ENCODE data around the gene PLAC8. TPM values are rescaled to one million over a fixed set of nuclear protein-coding genes. Genes with fewer than 3 reads are reported as not detected.
"Not testable (repeated sequence)": the region's sequence is repeated elsewhere in the genome, so short reads cannot be mapped to it uniquely, and the experiment has no call there.

The PLAC8 gene
- total RNA-seq, 2 experiments from 2014 or later = 395 to 418 TPM

DNA sequence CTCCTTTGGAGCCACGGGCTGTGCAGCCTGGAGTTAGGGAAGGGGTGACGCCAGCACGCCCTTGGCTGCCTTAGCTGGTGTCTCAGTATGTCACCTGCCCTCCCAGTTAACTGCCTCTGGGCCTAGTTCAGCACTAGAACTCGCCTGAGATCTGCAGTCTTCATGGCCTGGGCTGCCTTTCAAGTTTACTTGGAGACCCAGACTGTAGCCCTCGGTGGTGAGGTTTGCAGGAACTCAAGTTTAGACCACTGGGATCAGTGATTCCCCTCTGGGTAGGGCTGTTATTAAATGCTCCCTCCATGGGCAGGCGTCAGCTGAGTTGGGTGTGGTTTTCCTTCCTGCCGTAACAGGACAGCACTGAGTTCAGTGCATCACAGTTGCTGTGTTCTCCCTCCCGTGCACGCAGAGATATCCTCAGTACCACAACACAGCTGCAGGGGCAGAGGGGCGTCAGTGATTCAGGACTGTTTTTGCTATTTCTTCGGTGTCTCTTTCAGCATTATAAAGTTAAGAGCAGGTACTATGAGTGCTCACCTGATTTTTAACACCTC, 30.5 kb downstream of the PLAC8 start:
- ChIA-PET POLR2A (interaction anchor here (0.7 kb wide), 1 partner anchor 208 kb away, joined by 3 read pairs; no protein-coding TSS in a partner anchor), CTCF (interaction anchor here (1.1 to 1.6 kb wide), 8 partner anchors 10 to 200 kb away, joined by 3 to 8 read pairs (median 4); partner anchors contain the start of gene COQ2)
- Mint-ChIP-seq H3K9me3 (peaks cover 2% of the 10 kb centered on the region), H3K36me3 (ENCODE audit: low read depth) (peaks cover 65% of the 10 kb centered on the region), H3K27me3 (no peaks in the 10 kb centered on the region), H3K4me1 (peaks cover 54% of the 10 kb centered on the region), H3K4me3 (peak overlapping the region; percentile 8), H3K27ac (peak overlapping the region; percentile 85)
- DNase-seq = peak; percentile 82

DNA sequence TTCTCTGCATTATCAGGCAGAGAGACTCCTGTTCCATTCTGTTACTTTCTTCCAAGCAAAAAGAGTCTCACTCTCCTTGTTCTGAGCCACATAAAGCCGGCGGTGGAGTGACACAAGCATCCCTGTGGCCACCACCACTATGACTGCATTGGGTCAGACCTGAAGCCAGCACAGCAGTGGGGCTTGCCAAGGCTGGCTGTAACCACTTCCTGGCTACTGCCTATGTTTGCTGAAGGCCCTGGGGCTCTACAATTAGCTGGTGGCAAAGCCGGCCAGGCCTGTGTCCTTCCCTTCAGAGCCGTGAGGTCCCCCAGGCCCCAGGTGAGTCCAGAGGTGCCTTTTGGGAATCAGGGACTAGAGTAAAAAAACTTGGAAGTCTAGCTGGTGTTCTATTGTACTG, 31.8 kb downstream of the PLAC8 start:
- Mint-ChIP-seq H3K36me3 (ENCODE audit: low read depth) (peaks cover 56% of the 10 kb centered on the region), H3K9me3 (peaks cover 2% of the 10 kb centered on the region), H3K4me1 (peaks cover 50% of the 10 kb centered on the region), H3K27me3 (no peaks in the 10 kb centered on the region), H3K4me3 (no peak overlapping the region), H3K27ac (peak overlapping the region; percentile 85)
- DNase-seq = no peak
- CTCF ChIA-PET = interaction anchor here (1.1 to 1.2 kb wide), 2 partner anchors 11 to 13 kb away, joined by 3 read pairs; no protein-coding TSS in a partner anchor
- POLR2A ChIA-PET = no interaction called here

GRCh38 chr4:83080561-83080960, 34.0 kb downstream of the PLAC8 start:
- H3K27me3 Mint-ChIP-seq = no peaks in the 10 kb centered on the region
- H3K9me3 Mint-ChIP-seq = peaks cover 2% of the 10 kb centered on the region
- no peak overlapping the region for H3K27ac Mint-ChIP-seq
- CTCF ChIA-PET = interaction anchor here (1.3 kb wide), 1 partner anchor 180 kb away, joined by 3 read pairs; no protein-coding TSS in a partner anchor
- POLR2A ChIA-PET = no interaction called here
- DNase-seq = no peak
- H3K4me3 Mint-ChIP-seq = no peak overlapping the region
- H3K4me1 Mint-ChIP-seq = peaks cover 42% of the 10 kb centered on the region
- peaks cover 55% of the 10 kb centered on the region for H3K36me3 Mint-ChIP-seq (ENCODE audit: low read depth)

GRCh38 chr4:83075311-83076095, 39.0 kb downstream of the PLAC8 start:
- peaks cover 49% of the 10 kb centered on the region for H3K36me3 Mint-ChIP-seq (ENCODE audit: low read depth)
- no peak overlapping the region for H3K27ac Mint-ChIP-seq
- DNase-seq = no peak
- no peak overlapping the region for H3K4me3 Mint-ChIP-seq
- H3K4me1 Mint-ChIP-seq = peaks cover 23% of the 10 kb centered on the region
- ChIA-PET CTCF (interaction anchor here (0.6 to 3.2 kb wide), 20 partner anchors 14 to 366 kb away, joined by 3 to 12 read pairs (median 3); partner anchors contain the start of gene COQ2), POLR2A (interaction anchor here (1.2 kb wide), 1 partner anchor 205 kb away, joined by 4 read pairs; no protein-coding TSS in a partner anchor)
- H3K9me3 Mint-ChIP-seq = no peaks in the 10 kb centered on the region
- no peaks in the 10 kb centered on the region for H3K27me3 Mint-ChIP-seq

DNA sequence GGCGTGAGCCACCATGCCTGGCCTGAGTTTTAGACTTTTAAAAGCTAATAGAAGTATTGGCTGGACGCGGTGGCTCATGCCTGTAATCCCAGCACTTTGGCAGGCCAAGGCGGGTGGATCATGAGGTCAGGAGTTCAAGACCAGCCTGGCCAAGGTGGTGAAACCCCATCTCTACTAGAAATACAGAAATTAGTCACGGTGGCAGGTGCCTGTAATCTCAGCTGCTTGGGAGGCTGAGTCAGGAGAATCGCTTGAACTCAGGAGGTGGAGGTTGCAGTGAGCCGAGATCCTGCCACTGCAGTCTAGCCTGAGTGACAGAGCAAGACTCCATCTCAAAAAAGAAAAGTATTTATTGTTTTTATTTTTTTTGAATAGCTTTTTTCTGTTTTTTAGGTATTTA, 39.7 kb downstream of the PLAC8 start:
- H3K27ac Mint-ChIP-seq, H3K9me3 Mint-ChIP-seq, H3K4me3 Mint-ChIP-seq, DNase-seq, H3K27me3 Mint-ChIP-seq: not testable (repeated sequence)
- Mint-ChIP-seq H3K4me1 (peaks cover 23% of the 10 kb centered on the region), H3K36me3 (ENCODE audit: low read depth) (peaks cover 50% of the 10 kb centered on the region)
- ChIA-PET CTCF (interaction anchor here (0.6 to 3.2 kb wide), 19 partner anchors 9 to 243 kb away, joined by 3 to 12 read pairs (median 3); partner anchors contain the start of gene COQ2), POLR2A (interaction anchor here (0.7 to 1.2 kb wide), 2 partner anchors 185 to 206 kb away, joined by 4 to 7 read pairs; no protein-coding TSS in a partner anchor)

- peak; percentile 89 for DNase-seq
Measured at GRCh38 chr4:83074086-83074704, 40.3 kb downstream of the PLAC8 start.

GRCh38 chr4:83071116-83071515, 43.4 kb downstream of the PLAC8 start:
- peaks cover 53% of the 10 kb centered on the region for H3K36me3 Mint-ChIP-seq (ENCODE audit: low read depth)
- H3K27me3 Mint-ChIP-seq = no peaks in the 10 kb centered on the region
- no peaks in the 10 kb centered on the region for H3K9me3 Mint-ChIP-seq
- ChIA-PET POLR2A (no interaction called here), CTCF (interaction anchor here (0.5 to 1.9 kb wide), 7 partner anchors 9 to 697 kb away, joined by 3 to 7 read pairs (median 3); no protein-coding TSS in a partner anchor)
- no peak overlapping the region for H3K4me3 Mint-ChIP-seq
- DNase-seq = no peak
- peaks cover 13% of the 10 kb centered on the region for H3K4me1 Mint-ChIP-seq
- H3K27ac Mint-ChIP-seq = peak overlapping the region; percentile 17

More at GRCh38 chr4:83074086-83074704, 40.3 kb downstream of the PLAC8 start:
- Mint-ChIP-seq H3K27ac (peak overlapping the region; percentile 81), H3K4me1 (peaks cover 23% of the 10 kb centered on the region), H3K4me3 (peak overlapping the region; percentile 46), H3K36me3 (ENCODE audit: low read depth) (peaks cover 49% of the 10 kb centered on the region), H3K9me3 (no peaks in the 10 kb centered on the region), H3K27me3 (no peaks in the 10 kb centered on the region)
- CTCF ChIA-PET = interaction anchor here (0.6 to 3.2 kb wide), 20 partner anchors 9 to 224 kb away, joined by 3 to 12 read pairs (median 3); partner anchors contain the start of gene COQ2
- POLR2A ChIA-PET = interaction anchor here (0.6 to 1.2 kb wide), 4 partner anchors 124 to 207 kb away, joined by 3 to 7 read pairs (median 4); no protein-coding TSS in a partner anchor

- no peak overlapping the region for H3K4me3 Mint-ChIP-seq
- no peak for DNase-seq
- ChIA-PET POLR2A (interaction anchor here (0.6 kb wide), 1 partner anchor 199 kb away, joined by 3 read pairs; no protein-coding TSS in a partner anchor), CTCF (interaction anchor here (0.7 to 1.4 kb wide), 2 partner anchors 43 to 337 kb away, joined by 3 to 5 read pairs; no protein-coding TSS in a partner anchor)
- H3K4me1 Mint-ChIP-seq = peaks cover 3% of the 10 kb centered on the region
- H3K27ac Mint-ChIP-seq = no peak overlapping the region
- no peaks in the 10 kb centered on the region for H3K27me3 Mint-ChIP-seq
- H3K9me3 Mint-ChIP-seq = no peaks in the 10 kb centered on the region
- H3K36me3 Mint-ChIP-seq (ENCODE audit: low read depth) = peaks cover 48% of the 10 kb centered on the region
Measured at GRCh38 chr4:83067058-83067639, 47.4 kb downstream of the PLAC8 start.

DNA sequence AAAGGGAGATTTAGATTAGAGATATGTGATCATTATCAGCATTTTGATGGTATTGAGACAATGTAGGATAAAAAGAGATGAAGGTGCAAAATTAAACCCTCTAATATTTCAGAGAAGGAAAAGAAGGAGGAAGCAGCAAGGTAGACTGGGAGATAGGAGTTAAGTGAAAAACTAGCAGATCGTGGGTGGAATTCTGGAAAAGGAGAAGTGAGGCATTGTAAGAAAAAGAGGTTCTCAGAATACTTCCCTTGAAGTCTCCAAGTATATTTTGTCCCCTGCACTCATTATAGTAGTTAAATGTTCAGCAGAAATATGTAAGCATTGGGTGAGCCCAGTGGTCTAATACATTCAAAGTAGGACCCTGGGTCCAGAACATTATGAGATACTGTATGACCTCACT, 49.3 kb downstream of the PLAC8 start:
- Mint-ChIP-seq H3K27me3 (no peaks in the 10 kb centered on the region), H3K27ac (no peak overlapping the region), H3K36me3 (ENCODE audit: low read depth) (peaks cover 39% of the 10 kb centered on the region), H3K4me3 (no peak overlapping the region), H3K4me1 (no peaks in the 10 kb centered on the region), H3K9me3 (no peaks in the 10 kb centered on the region)
- no peak for DNase-seq
- CTCF ChIA-PET = no interaction called here
- POLR2A ChIA-PET = no interaction called here

GRCh38 chr4:83062739-83063138, 51.8 kb downstream of the PLAC8 start:
- ChIA-PET CTCF (interaction anchor here (0.7 to 1.0 kb wide), 2 partner anchors 9 to 12 kb away, joined by 3 read pairs; no protein-coding TSS in a partner anchor), POLR2A (no interaction called here)
- Mint-ChIP-seq H3K4me1 (no peaks in the 10 kb centered on the region), H3K36me3 (ENCODE audit: low read depth) (peaks cover 29% of the 10 kb centered on the region), H3K4me3 (no peak overlapping the region), H3K27ac (no peak overlapping the region), H3K27me3 (no peaks in the 10 kb centered on the region), H3K9me3 (no peaks in the 10 kb centered on the region)
- DNase-seq = no peak

- Mint-ChIP-seq H3K36me3 (ENCODE audit: low read depth) (peaks cover 32% of the 10 kb centered on the region), H3K4me3 (no peak overlapping the region), H3K27ac (no peak overlapping the region), H3K27me3 (no peaks in the 10 kb centered on the region), H3K9me3 (no peaks in the 10 kb centered on the region), H3K4me1 (peaks cover 2% of the 10 kb centered on the region)
- CTCF ChIA-PET = interaction anchor here (0.8 to 2.1 kb wide), 4 partner anchors 11 to 229 kb away, joined by 3 to 6 read pairs (median 4); no protein-coding TSS in a partner anchor
- POLR2A ChIA-PET = no interaction called here
- DNase-seq = peak; percentile 43
Measured at GRCh38 chr4:83054928-83055327, 59.6 kb downstream of the PLAC8 start.

DNA sequence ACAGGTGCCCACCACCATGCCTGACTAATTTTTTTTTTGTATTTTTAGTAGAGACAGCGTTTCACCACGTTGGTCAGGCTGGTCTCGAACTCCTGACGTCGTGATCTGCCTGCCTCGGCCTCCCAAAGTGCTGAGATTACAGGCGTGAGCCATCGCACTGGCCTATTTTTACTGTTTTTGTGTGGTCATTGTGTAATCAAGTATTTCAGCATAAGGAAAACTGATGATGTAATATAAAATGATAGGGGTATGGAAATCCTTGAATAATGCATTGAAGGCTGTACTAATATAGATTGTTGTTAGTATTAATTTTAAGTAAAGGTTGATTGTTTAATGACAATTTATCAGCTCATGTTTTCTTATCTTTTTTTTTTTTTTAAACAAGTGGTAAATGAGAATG, 65.7 kb downstream of the PLAC8 start:
- H3K27me3 Mint-ChIP-seq, H3K9me3 Mint-ChIP-seq, H3K4me1 Mint-ChIP-seq, H3K4me3 Mint-ChIP-seq, H3K27ac Mint-ChIP-seq, DNase-seq, POLR2A ChIA-PET: not testable (repeated sequence)
- CTCF ChIA-PET = interaction anchor here (0.6 to 1.8 kb wide), 3 partner anchors 14 to 477 kb away, joined by 3 to 5 read pairs (median 3); partner anchors contain the start of gene COPS4
- peaks cover 29% of the 10 kb centered on the region for H3K36me3 Mint-ChIP-seq (ENCODE audit: low read depth)

Measured in activated CD4-positive, alpha-beta T cell treated with anti-CD3 and anti-CD28 coated beads, Interleukin-2, amount 10 ng/mL, durations not matched to agents 7 days and 5 days (primary cell).